ENCODE measurements around the gene OR51L1. TPM values are rescaled to one million over a fixed set of nuclear protein-coding genes. Genes with fewer than 3 reads are reported as not detected.

The OR51L1 gene
- total RNA-seq (2021; ENCODE audit: unreplicated experiment) (not detected), Bru-seq, nascent RNA (not detected), BruChase-seq, experiment 1, labeled RNA remaining after a 6-hour chase (not detected), BruChase-seq, experiment 2, labeled RNA remaining after a 2-hour chase (not detected)
- not detected in 2 replicates for polyA plus RNA-seq (2012)
- long read RNA-seq, result 0 reads

- TF ChIP-seq RAD21 (IDR thresholded peaks at IDR 0.05; ENCODE audit: low read depth) (no peak), REST (IDR thresholded peaks at IDR 0.05; ENCODE audit: low read depth) (no peak), EZH2 (IDR thresholded peaks at IDR 0.05) (no peak), TCF7L2 (IDR thresholded peaks at IDR 0.05; ENCODE audit: borderline replicate concordance, extremely low read depth, insufficient read depth, insufficient read length) (no peak)
- Histone ChIP-seq H3K36me3 (ENCODE audit: control insufficient read depth in 1 of 2, insufficient read depth in 2 of 2, low read length in 2 of 2) (no peaks in the 10 kb centered on the region), H3K4me2 (ENCODE audit: low read length) (no peak within 1 kb of the TSS), H3K79me2 (ENCODE audit: insufficient read depth, low read length) (no peaks in the 10 kb centered on the region), H2AFZ (ENCODE audit: low read depth, low read length, poor library complexity, severe bottlenecking) (no peak within 1 kb of the TSS), H3K9me2 (ENCODE audit: insufficient read depth) (no peaks in the 10 kb centered on the region), H4K20me1 (ENCODE audit: insufficient read depth) (no peaks in the 10 kb centered on the region; the same call in 1 of the 2 replicates), H3K4me1 (ENCODE audit: control insufficient read depth in 1 of 2, insufficient read depth in 2 of 2, low read length in 2 of 2) (no peaks in the 10 kb centered on the region), H3K9me3 (ENCODE audit: control insufficient read depth in 1 of 2, insufficient read depth in 1 of 2, low read depth in 1 of 2, low read length in 2 of 2) (no peaks in the 10 kb centered on the region), H3K9ac (ENCODE audit: low read length) (no peak within 1 kb of the TSS), H3K27me3 (ENCODE audit: insufficient read depth, low read length) (peaks cover 38% of the 10 kb centered on the region), H3K4me3 (replicated peaks in 1 of 2; ENCODE audit: low read depth in 1 of 2, low read length in 2 of 2) (no peak within 1 kb of the TSS), H3K27ac (ENCODE audit: low read depth, low read length) (no peak within 1 kb of the TSS)
- ChIA-PET RAD21 (ENCODE audit: low non-redundant PET in 1 of 2, low total read pairs in 2 of 2, uncharacterized antibody in 2 of 2, unreplicated experiment in 2 of 2) (no interaction called here), CTCF (no interaction called here), POLR2A (no interaction called here)
- DNase-seq (ENCODE audit: low read depth, low spot score), result no peak
- intact Hi-C loops (cut with micrococcal nuclease), result no loop called here
- no TSS peak for BruUV-seq (replicated peaks)
- ATAC-seq, result no peak
These were observed at the start of gene OR51L1 for GRCh38 chr11:4994551-4994950. OR51L1 (plus strand) TSS chr11:4994851; CDS start chr11:4998983, 4,132 bp downstream.

- ChIA-PET CTCF (no interaction called here), POLR2A (no interaction called here), RAD21 (ENCODE audit: low non-redundant PET in 1 of 2, low total read pairs in 2 of 2, uncharacterized antibody in 2 of 2, unreplicated experiment in 2 of 2) (no interaction called here)
- H3K27ac ChIP-seq (ENCODE audit: low read depth, low read length), result no peak within 1 kb of the TSS
- no peaks in the 10 kb centered on the region; the same call in 1 of the 2 replicates for H4K20me1 ChIP-seq (ENCODE audit: insufficient read depth)
- H3K79me2 ChIP-seq (ENCODE audit: insufficient read depth, low read length), result no peaks in the 10 kb centered on the region
- H3K4me2 ChIP-seq (ENCODE audit: low read length), result no peak within 1 kb of the TSS
- H3K4me3 ChIP-seq (replicated peaks in 1 of 2; ENCODE audit: low read depth in 1 of 2, low read length in 2 of 2), result no peak within 1 kb of the TSS
- H3K9me3 ChIP-seq (ENCODE audit: control insufficient read depth in 1 of 2, insufficient read depth in 1 of 2, low read depth in 1 of 2, low read length in 2 of 2), result no peaks in the 10 kb centered on the region
- H3K36me3 ChIP-seq (ENCODE audit: control insufficient read depth in 1 of 2, insufficient read depth in 2 of 2, low read length in 2 of 2), result no peaks in the 10 kb centered on the region
- intact Hi-C loops (cut with micrococcal nuclease), result no loop called here
- DNase-seq (ENCODE audit: low read depth, low spot score) (no peak), ATAC-seq (no peak)
- H2AFZ ChIP-seq (ENCODE audit: low read depth, low read length, poor library complexity, severe bottlenecking), result no peak within 1 kb of the TSS
- peaks cover 15% of the 10 kb centered on the region for H3K27me3 ChIP-seq (ENCODE audit: insufficient read depth, low read length)
- no TSS peak for BruUV-seq (replicated peaks)
- H3K9ac ChIP-seq (ENCODE audit: low read length), result no peak within 1 kb of the TSS
- no peak for TF ChIP-seq ZNF274 (IDR thresholded peaks at IDR 0.05; ENCODE audit: low read depth, low read length)
- no peak for TF ChIP-seq REST (IDR thresholded peaks at IDR 0.05; ENCODE audit: low read depth)
- TF ChIP-seq EGR1 (IDR thresholded peaks at IDR 0.05; ENCODE audit: low read depth), result no peak
- TF ChIP-seq POLR2A (IDR thresholded peaks at IDR 0.05; ENCODE audit: borderline replicate concordance, extremely low read depth, insufficient read depth, insufficient read length), result no peak
- TF ChIP-seq SP1 (IDR thresholded peaks at IDR 0.05; ENCODE audit: low read depth), result no peak
- no peak for TF ChIP-seq ATF3 (IDR thresholded peaks at IDR 0.05)
- no peak for TF ChIP-seq RAD21 (IDR thresholded peaks at IDR 0.05; ENCODE audit: low read depth)
- H3K4me1 ChIP-seq (ENCODE audit: control insufficient read depth in 1 of 2, insufficient read depth in 2 of 2, low read length in 2 of 2), result no peaks in the 10 kb centered on the region
- no peaks in the 10 kb centered on the region for H3K9me2 ChIP-seq (ENCODE audit: insufficient read depth)
These were observed 47.1 kb upstream of the OR51L1 start, which contains the start of gene OR51A4 for GRCh38 chr11:4947505-4947904. OR51A4 (minus strand) TSS chr11:4947605; CDS start chr11:4947100, 505 bp downstream.

Data from HCT116 (cell line).